Loucy (cell line): ENCODE measurements around the gene ACTRT2.
A peak's percentile ranks its signal among the peaks of the same experiment; 100 is the strongest.

Source experiments
- H2AFZ ChIP-seq: fragments of 200-600 bp; sonication (generic); 2 replicates; pipeline ENCODE4 v1.6.0; 2016; ENCODE audit warnings: antibody characterized with exemption, mild to moderate bottlenecking, low read length, moderate library complexity
- H3F3A ChIP-seq: fragments of 200-600 bp; 2 replicates; pipeline ENCODE4 v1.6.0; 2016; ENCODE audit warnings: antibody characterized with exemption, low read depth, mild to moderate bottlenecking
- H3K27me3 ChIP-seq: fragments of 200-600 bp; sonication (generic); 2 replicates; pipeline ENCODE4 v1.6.1; 2014; ENCODE audit warnings: low read length, mild to moderate bottlenecking; ENCODE audit not compliant: insufficient read depth, poor library complexity, severe bottlenecking
- H3K36me3 ChIP-seq: fragments of 200-600 bp; sonication (generic); 2 replicates; pipeline ENCODE4 v1.6.1; 2016; ENCODE audit warnings: low read length; ENCODE audit not compliant: insufficient read depth
- H3K4me1 ChIP-seq: fragments of 200-600 bp; sonication (generic); 2 replicates; pipeline ENCODE4 v1.5.1; 2014; ENCODE audit warnings: low read length, mild to moderate bottlenecking; ENCODE audit not compliant: insufficient read depth, poor library complexity, severe bottlenecking
- H3K4me2 ChIP-seq: fragments of 200-600 bp; sonication (generic); 2 replicates; pipeline ENCODE4 v1.6.0; 2014; ENCODE audit warnings: antibody characterized with exemption, low read length, low read depth, mild to moderate bottlenecking; ENCODE audit not compliant: poor library complexity, severe bottlenecking
- H3K4me3 ChIP-seq: fragments of 200-600 bp; sonication (generic); 2 replicates; pipeline ENCODE4 v1.5.1; 2014; ENCODE audit warnings: low read length, mild to moderate bottlenecking, mixed read lengths; ENCODE audit not compliant: poor library complexity, severe bottlenecking
- H3K79me2 ChIP-seq: fragments of 200-600 bp; sonication (generic); 2 replicates; pipeline ENCODE4 v1.6.1; 2014; ENCODE audit warnings: low read length; ENCODE audit not compliant: insufficient read depth
- H3K9ac ChIP-seq: fragments of 200-600 bp; sonication (generic); 2 replicates; pipeline ENCODE4 v1.6.0; 2014; ENCODE audit warnings: mild to moderate bottlenecking, low read depth, low read length, moderate library complexity; ENCODE audit not compliant: poor library complexity, severe bottlenecking
- H3K9me2 ChIP-seq: fragments of 200-600 bp; sonication (generic); replicated peaks from 2 replicates; pipeline ENCODE4 v1.6.1; 2016; ENCODE audit warnings: low read depth, low read length, mixed read lengths
- H3K9me3 ChIP-seq: fragments of 200-600 bp; sonication (generic); 2 replicates; pipeline ENCODE4 v1.6.1; 2014; ENCODE audit warnings: mild to moderate bottlenecking, antibody characterized with exemption, low read length, low read depth; ENCODE audit not compliant: insufficient read depth
- H4K20me1 ChIP-seq: fragments of 200-600 bp; sonication (generic); 2 replicates; pipeline ENCODE4 v1.6.0; 2014; ENCODE audit warnings: antibody characterized with exemption, low read length, mild to moderate bottlenecking; ENCODE audit not compliant: insufficient read depth, poor library complexity, severe bottlenecking
- EZH2phosphoT487 ChIP-seq: fragments of 200-600 bp; IDR thresholded peaks from 2 replicates; pipeline ENCODE4 v1.6.1; 2018; ENCODE audit warnings: antibody characterized with exemption, mild to moderate bottlenecking, moderate library complexity, borderline replicate concordance
- TF ChIP-seq, protein P1 (sequence below): fragments of 200-600 bp; sonication (generic); conservative IDR thresholded peaks from 2 replicates; pipeline ENCODE4 v1.5.1; 2014; ENCODE audit warnings: mild to moderate bottlenecking, antibody characterized with exemption, low read length

The ACTRT2 gene

GRCh38 chr1:3070309-3070643 lies 49.0 kb downstream of the ACTRT2 start:
- Histone ChIP-seq H3K4me2 (peak overlapping the region; percentile 71), H3F3A (no peaks in the 10 kb centered on the region), H3K9ac (peak overlapping the region; percentile 89), H2AFZ (no peak overlapping the region), H3K36me3 (no peaks in the 10 kb centered on the region), H3K9me3 (no peaks in the 10 kb centered on the region), H3K27me3 (no peaks in the 10 kb centered on the region), H3K4me3 (peak overlapping the region; percentile 92), H4K20me1 (peaks cover 33% of the 10 kb centered on the region), H3K9me2 (no peaks in the 10 kb centered on the region), H3K79me2 (peaks cover 84% of the 10 kb centered on the region), H3K4me1 (peaks cover 28% of the 10 kb centered on the region)
- TF ChIP-seq, protein P1, sequence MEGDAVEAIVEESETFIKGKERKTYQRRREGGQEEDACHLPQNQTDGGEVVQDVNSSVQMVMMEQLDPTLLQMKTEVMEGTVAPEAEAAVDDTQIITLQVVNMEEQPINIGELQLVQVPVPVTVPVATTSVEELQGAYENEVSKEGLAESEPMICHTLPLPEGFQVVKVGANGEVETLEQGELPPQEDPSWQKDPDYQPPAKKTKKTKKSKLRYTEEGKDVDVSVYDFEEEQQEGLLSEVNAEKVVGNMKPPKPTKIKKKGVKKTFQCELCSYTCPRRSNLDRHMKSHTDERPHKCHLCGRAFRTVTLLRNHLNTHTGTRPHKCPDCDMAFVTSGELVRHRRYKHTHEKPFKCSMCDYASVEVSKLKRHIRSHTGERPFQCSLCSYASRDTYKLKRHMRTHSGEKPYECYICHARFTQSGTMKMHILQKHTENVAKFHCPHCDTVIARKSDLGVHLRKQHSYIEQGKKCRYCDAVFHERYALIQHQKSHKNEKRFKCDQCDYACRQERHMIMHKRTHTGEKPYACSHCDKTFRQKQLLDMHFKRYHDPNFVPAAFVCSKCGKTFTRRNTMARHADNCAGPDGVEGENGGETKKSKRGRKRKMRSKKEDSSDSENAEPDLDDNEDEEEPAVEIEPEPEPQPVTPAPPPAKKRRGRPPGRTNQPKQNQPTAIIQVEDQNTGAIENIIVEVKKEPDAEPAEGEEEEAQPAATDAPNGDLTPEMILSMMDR: no peak
- TF ChIP-seq EZH2phosphoT487: no peak

DNA sequence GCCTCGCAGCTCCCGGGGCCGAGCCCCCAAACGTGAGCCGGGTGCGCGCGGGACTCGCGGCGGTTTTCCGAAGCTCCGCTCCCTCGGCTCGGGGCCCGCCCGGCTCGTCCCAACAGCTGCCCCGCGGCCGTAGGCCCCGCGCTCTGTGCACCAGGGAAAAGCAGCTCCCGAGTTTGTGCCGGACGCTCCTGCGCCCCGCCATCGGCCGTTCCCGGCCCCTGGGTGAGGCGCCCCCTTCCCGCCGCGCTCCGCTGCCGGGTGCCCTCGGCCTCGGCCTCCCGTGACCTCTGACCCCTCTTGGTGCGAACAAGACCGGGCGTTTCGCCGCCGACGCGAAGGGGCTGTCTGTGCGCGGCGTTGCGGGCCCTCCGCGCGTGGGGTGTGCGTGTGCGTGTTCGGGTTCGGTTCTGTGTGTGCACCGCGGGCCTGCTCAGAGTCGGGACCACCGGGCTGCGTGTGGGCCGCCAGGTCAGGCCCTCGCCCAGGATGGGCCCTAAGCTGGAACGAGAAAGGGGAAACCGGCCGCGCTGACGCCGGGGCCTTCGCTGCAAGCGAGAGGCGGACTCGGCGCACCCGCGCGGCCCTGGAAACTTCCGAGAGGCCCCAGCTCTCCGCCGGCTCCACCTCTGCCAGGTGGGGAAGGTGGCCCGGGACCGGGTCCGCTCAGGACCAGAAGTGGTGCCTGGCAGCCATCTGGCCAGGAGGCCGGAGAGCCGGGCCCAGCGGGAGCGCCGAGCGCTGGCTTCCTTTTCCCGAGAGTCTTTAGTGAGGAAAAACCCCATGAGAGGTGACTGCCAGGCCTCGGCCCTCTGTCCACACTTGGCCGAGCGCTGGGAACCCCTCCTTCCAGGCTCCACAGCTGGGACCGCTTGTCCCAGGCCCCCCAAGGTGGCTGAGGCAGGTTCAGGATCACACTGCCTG lies 49.6 kb downstream of the ACTRT2 start:
- H3F3A ChIP-seq: no peaks in the 10 kb centered on the region
- peaks cover 84% of the 10 kb centered on the region for H3K79me2 ChIP-seq
- no peaks in the 10 kb centered on the region for H3K36me3 ChIP-seq
- peak overlapping the region; percentile 80 for H3K9ac ChIP-seq
- peak overlapping the region; percentile 73 for H3K4me3 ChIP-seq
- peak overlapping the region; percentile 71 for H3K4me2 ChIP-seq
- no peaks in the 10 kb centered on the region for H3K9me3 ChIP-seq
- H4K20me1 ChIP-seq: peaks cover 36% of the 10 kb centered on the region
- no peaks in the 10 kb centered on the region for H3K9me2 ChIP-seq
- TF ChIP-seq, protein P1: no peak
- no peak for TF ChIP-seq EZH2phosphoT487
- peaks cover 24% of the 10 kb centered on the region for H3K4me1 ChIP-seq
- no peak overlapping the region for H2AFZ ChIP-seq
- H3K27me3 ChIP-seq: no peaks in the 10 kb centered on the region

- Histone ChIP-seq H3K4me2 (peak overlapping the region; percentile 71), H4K20me1 (peaks cover 36% of the 10 kb centered on the region), H3K27me3 (no peaks in the 10 kb centered on the region), H3K9ac (peak overlapping the region; percentile 80), H3K9me2 (no peaks in the 10 kb centered on the region), H3K4me3 (peak overlapping the region; percentile 73), H3F3A (no peaks in the 10 kb centered on the region), H3K36me3 (no peaks in the 10 kb centered on the region), H2AFZ (no peak overlapping the region), H3K79me2 (peaks cover 84% of the 10 kb centered on the region), H3K4me1 (peaks cover 19% of the 10 kb centered on the region), H3K9me3 (no peaks in the 10 kb centered on the region)
- TF ChIP-seq, protein P1: no peak
- TF ChIP-seq EZH2phosphoT487: no peak
Observed at GRCh38 chr1:3071565-3072390, 50.5 kb downstream of the ACTRT2 start.
